B cell (primary cell): ENCODE data around the gene TLR4. TPM values are rescaled to one million over a fixed set of nuclear protein-coding genes. Genes with fewer than 3 reads are reported as not detected.

Experiments
- ATAC-seq: fragments of 200-7000 bp; cut with Tn5 transposase; one replicate; pipeline ENCODE4 v1.10.0; 2021; ENCODE audit warnings: low read depth, mild to moderate bottlenecking, moderate number of reproducible peaks, moderate library complexity
- CTCF ChIA-PET: fragments of 350-600 bp; sonication (Branson Sonifier 250); formaldehyde crosslinking; loops from one replicate; lab custom pipeline; 2021; ENCODE audit warnings: antibody characterized with exemption, inconsistent platforms; lab: Charles Lee
- POLR2A ChIA-PET: fragments of 350-600 bp; sonication (Branson Sonifier 250); formaldehyde crosslinking; loops from one replicate; lab custom pipeline; 2021; ENCODE audit warnings: antibody characterized with exemption; lab: Charles Lee
- DNase-seq: peaks from one replicate; pipeline ENCODE4 v3.0.0; 2013
- H2AFZ ChIP-seq: 2 replicates; pipeline ENCODE4 v1.6.1; 2012; ENCODE audit warnings: mild to moderate bottlenecking, low read depth, low read length; ENCODE audit not compliant: insufficient read depth, poor library complexity, severe bottlenecking
- H3K27ac ChIP-seq, 2 donors: 1 replicate in 1 of 2; 2 replicates in 1 of 2; pipeline ENCODE4 v1.5.1; 2012 to 2013; ENCODE audit warnings: low read length in 2 of 2, mild to moderate bottlenecking in 2 of 2, moderate library complexity in 1 of 2
- H3K27me3 ChIP-seq, 4 experiments: fragments of 200-600 bp in 1 of 4; sonication (generic) in 1 of 4; replicated peaks in 1 of 4; 1 replicate in 2 of 4; 2 replicates in 2 of 4; pipeline versions ENCODE4 v1.6.1 to v1.7.0; 2013 to 2016; ENCODE audit warnings: low read length in 3 of 4, mild to moderate bottlenecking in 2 of 4, mixed read lengths in 1 of 4, moderate library complexity in 1 of 4; ENCODE audit not compliant: insufficient read depth in 4 of 4, control insufficient read depth in 3 of 4; ENCODE audit errors: control extremely low read depth in 1 of 4
- H3K36me3 ChIP-seq, 2 experiments: replicated peaks in 1 of 2; 1 replicate in 1 of 2; 2 replicates in 1 of 2; pipeline versions ENCODE4 v1.6.1 to v1.7.1; 2013; ENCODE audit warnings: low read length in 1 of 2; ENCODE audit not compliant: insufficient read depth in 2 of 2, control insufficient read depth in 1 of 2; ENCODE audit errors: control extremely low read depth in 1 of 2, extremely low read depth in 1 of 2
- H3K4me1 ChIP-seq, 2 donors: fragments of 200-600 bp in 1 of 2; sonication (generic) in 1 of 2; 1 replicate in 1 of 2; 2 replicates in 1 of 2; pipeline versions ENCODE4 v1.5.1 to v1.6.1; 2013 to 2017; ENCODE audit warnings: low read length in 2 of 2; ENCODE audit not compliant: control insufficient read depth in 2 of 2, insufficient read depth in 2 of 2
- H3K4me2 ChIP-seq: replicated peaks from 2 replicates; pipeline ENCODE3; 2012; ENCODE audit warnings: mild to moderate bottlenecking, low read depth, low read length; ENCODE audit not compliant: poor library complexity, severe bottlenecking
- H3K4me3 ChIP-seq, 5 experiments: fragments of 200-600 bp in 1 of 5; sonication (generic) in 1 of 5; 1 replicate in 3 of 5; 2 replicates in 2 of 5; pipeline versions ENCODE4 v1.5.1 to v1.7.0; 2011 to 2016; ENCODE audit warnings: low read length in 4 of 5, mild to moderate bottlenecking in 4 of 5, low read depth in 2 of 5, control low read depth in 1 of 5, moderate library complexity in 1 of 5; ENCODE audit not compliant: insufficient read depth in 1 of 5; ENCODE audit errors: control extremely low read depth in 1 of 5, extremely low read depth in 1 of 5
- H3K79me2 ChIP-seq: fragments of 200-600 bp; sonication (generic); one replicate; pipeline ENCODE4 v1.6.0; 2016; ENCODE audit warnings: low read length; ENCODE audit not compliant: control insufficient read depth, insufficient read depth
- H3K9ac ChIP-seq: fragments of 200-600 bp; sonication (generic); 2 replicates; pipeline ENCODE4 v1.6.1; 2017; ENCODE audit warnings: mild to moderate bottlenecking, low read length, moderate library complexity
- H3K9me3 ChIP-seq, 3 donors: one replicate each; pipeline versions ENCODE4 v1.6.1 to v1.7.1; 2013; ENCODE audit warnings: low read length in 2 of 3; ENCODE audit not compliant: control insufficient read depth in 2 of 3, insufficient read depth in 1 of 3; ENCODE audit errors: control extremely low read depth in 1 of 3
- H4K20me1 ChIP-seq: 2 replicates; pipeline ENCODE4 v1.6.0; 2012; ENCODE audit warnings: mild to moderate bottlenecking, low read length; ENCODE audit not compliant: insufficient read depth, control insufficient read depth, poor library complexity, severe bottlenecking
- H3K27ac Mint-ChIP-seq: one replicate; pipeline ENCODE4 v1.8.0; 2021; ENCODE audit warnings: mixed read lengths
- H3K27me3 Mint-ChIP-seq: one replicate; pipeline ENCODE4 v1.8.0; 2021; ENCODE audit warnings: mixed read lengths
- H3K4me1 Mint-ChIP-seq: one replicate; pipeline ENCODE4 v1.8.0; 2021; ENCODE audit warnings: mixed read lengths
- H3K4me3 Mint-ChIP-seq: one replicate; pipeline ENCODE4 v1.8.0; 2021; ENCODE audit warnings: mixed read lengths
- H3K9me3 Mint-ChIP-seq: one replicate; pipeline ENCODE4 v1.8.0; 2022; ENCODE audit warnings: mixed read lengths; ENCODE audit not compliant: insufficient read depth
- EZH2 ChIP-seq: IDR thresholded peaks from 2 replicates; pipeline ENCODE4 v1.6.1; 2012; ENCODE audit warnings: borderline replicate concordance, low read depth, mild to moderate bottlenecking, moderate library complexity, low read length; ENCODE audit not compliant: insufficient read depth, poor library complexity, severe bottlenecking
- WGBS: methylation state at CpG from one replicate; pipeline ENCODE4 v1.1.5; 2013; ENCODE audit warnings: missing lambda C conversion rate; ENCODE audit not compliant: insufficient coverage; 5-methylcytosine and 5-hydroxymethylcytosine counted together
- intact Hi-C: fragments of 100-400 bp; cut with micrococcal nuclease; formaldehyde crosslinking; loops from one replicate; pipeline ENCODE4 v1.10.0; 2022
- polyA plus RNA-seq: library from polyadenylated mRNA; depleted of rRNA; stranded (reverse); fragments of >200 nt; gene quantifications from 2 replicates; pipeline ENCODE4 v1.2.3, GENCODE V29; 2012
- total RNA-seq, 2 donors: library from RNA; stranded (reverse); fragments of 120-200 nt in 1 of 2; gene quantifications; 1 replicate in 1 of 2; 2 replicates in 1 of 2; pipeline versions ENCODE4 v1.2.3 to v1.2.4, GENCODE V29; 2013 to 2022
- TF ChIP-seq, protein P1 (sequence below): fragments of 200-600 bp; IDR thresholded peaks from one replicate; pipeline ENCODE4 v1.8.0; 2022; ENCODE audit warnings: antibody characterized with exemption, mild to moderate bottlenecking

TLR4 gene
- total and polyA plus RNA-seq, 2 donors (not counting 1 experiment from before 2014, with no cell fraction given), result 0.51 to 3.7 TPM

DNA sequence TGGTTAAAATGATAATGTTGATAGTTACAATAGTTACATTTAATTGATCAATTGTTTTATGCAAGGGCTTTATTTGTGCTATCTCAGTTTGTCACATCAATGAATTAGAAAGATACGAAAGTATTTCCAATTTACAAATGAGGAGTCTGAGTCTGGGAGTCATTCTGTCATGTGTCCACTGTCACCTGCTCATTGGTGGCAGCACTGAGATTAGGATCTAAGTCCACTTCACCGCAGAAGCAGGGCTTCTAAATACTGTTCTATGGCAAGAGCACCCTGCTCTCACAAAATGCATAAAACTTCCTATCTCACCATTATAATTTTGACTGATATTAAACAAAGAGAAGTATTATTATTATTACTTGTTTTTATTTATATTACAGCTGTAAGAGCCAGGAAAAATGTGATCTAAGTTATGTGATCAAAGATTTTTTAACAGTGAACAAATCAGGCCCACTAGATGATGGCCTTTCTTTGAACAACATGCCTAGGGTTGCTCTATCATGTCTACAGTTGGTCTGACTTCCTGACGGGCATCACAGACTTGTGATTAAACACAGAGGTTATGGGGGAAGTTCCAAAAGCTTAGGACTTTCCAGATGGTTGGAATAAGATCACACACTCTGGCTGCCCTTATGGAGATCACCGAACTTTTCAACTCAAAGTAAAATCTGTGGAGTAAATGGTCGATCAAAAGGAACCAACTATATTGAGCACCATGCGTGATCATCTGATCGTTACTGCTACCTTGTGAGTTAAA, 15.1 kb downstream of the TLR4 start:
- H3K27me3 ChIP-seq, result peaks cover 0 to 12% (median 9%) of the 10 kb centered on the region in 4 experiments
- H3K79me2 ChIP-seq, result no peaks in the 10 kb centered on the region
- POLR2A ChIA-PET, result no interaction called here
- no peak overlapping the region for H2AFZ ChIP-seq
- no peaks in the 10 kb centered on the region for H3K36me3 ChIP-seq
- ATAC-seq (no peak), DNase-seq (no peak)
- CTCF ChIA-PET, result no interaction called here
- H3K27me3 Mint-ChIP-seq, result peaks cover 7% of the 10 kb centered on the region
- no peak overlapping the region for H3K4me3 ChIP-seq
- H4K20me1 ChIP-seq, result no peaks in the 10 kb centered on the region
- no peak overlapping the region for H3K27ac ChIP-seq
- H3K4me3 Mint-ChIP-seq, result no peak overlapping the region
- H3K4me1 ChIP-seq, result peaks cover 21 to 25% of the 10 kb centered on the region in 2 donors
- H3K9me3 ChIP-seq, result no peaks in the 10 kb centered on the region
- H3K4me1 Mint-ChIP-seq, result peaks cover 33% of the 10 kb centered on the region
- H3K27ac Mint-ChIP-seq, result no peak overlapping the region
- no peaks in the 10 kb centered on the region for H3K9me3 Mint-ChIP-seq
- 92% methylated on average over 2 of the region's 7 CpGs for WGBS
- no peak overlapping the region for H3K9ac ChIP-seq
- intact Hi-C loops, result loop anchor here (5.0 to 10.0 kb wide), 2 partner anchors 63 to 105 kb away; no protein-coding TSS in a partner anchor
- TF ChIP-seq EZH2, result no peak
- TF ChIP-seq, protein P1, sequence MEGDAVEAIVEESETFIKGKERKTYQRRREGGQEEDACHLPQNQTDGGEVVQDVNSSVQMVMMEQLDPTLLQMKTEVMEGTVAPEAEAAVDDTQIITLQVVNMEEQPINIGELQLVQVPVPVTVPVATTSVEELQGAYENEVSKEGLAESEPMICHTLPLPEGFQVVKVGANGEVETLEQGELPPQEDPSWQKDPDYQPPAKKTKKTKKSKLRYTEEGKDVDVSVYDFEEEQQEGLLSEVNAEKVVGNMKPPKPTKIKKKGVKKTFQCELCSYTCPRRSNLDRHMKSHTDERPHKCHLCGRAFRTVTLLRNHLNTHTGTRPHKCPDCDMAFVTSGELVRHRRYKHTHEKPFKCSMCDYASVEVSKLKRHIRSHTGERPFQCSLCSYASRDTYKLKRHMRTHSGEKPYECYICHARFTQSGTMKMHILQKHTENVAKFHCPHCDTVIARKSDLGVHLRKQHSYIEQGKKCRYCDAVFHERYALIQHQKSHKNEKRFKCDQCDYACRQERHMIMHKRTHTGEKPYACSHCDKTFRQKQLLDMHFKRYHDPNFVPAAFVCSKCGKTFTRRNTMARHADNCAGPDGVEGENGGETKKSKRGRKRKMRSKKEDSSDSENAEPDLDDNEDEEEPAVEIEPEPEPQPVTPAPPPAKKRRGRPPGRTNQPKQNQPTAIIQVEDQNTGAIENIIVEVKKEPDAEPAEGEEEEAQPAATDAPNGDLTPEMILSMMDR, result no peak
- H3K4me2 ChIP-seq, result no peak overlapping the region

DNA sequence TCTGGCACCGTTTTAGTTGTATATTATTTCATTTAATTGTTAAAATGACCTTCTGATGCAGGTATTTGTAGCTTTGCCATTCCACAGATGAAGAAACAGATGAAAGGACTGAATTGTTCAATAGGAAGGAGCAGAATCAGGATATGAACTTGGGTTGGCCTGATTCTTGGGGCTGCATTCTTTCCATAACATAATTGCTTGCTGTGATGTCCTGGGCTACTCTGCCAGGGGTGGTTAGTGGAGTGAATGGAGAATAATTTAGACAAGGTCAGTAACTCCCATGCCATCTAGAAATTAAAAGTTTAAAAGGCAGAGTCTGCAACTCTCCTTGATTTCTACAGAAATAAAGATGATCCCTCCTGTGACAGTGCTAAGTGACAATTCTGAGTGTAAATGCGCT, 15.9 kb downstream of the TLR4 start:
- Histone ChIP-seq H3K27me3 (peaks cover 0 to 12% (median 9%) of the 10 kb centered on the region in 4 experiments), H3K27ac (no peak overlapping the region), H3K36me3 (no peaks in the 10 kb centered on the region), H3K9me3 (no peaks in the 10 kb centered on the region), H3K9ac (no peak overlapping the region), H3K4me2 (no peak overlapping the region), H2AFZ (no peak overlapping the region), H3K4me1 (peaks cover 21 to 26% of the 10 kb centered on the region in 2 donors), H3K4me3 (no peak overlapping the region), H3K79me2 (no peaks in the 10 kb centered on the region), H4K20me1 (no peaks in the 10 kb centered on the region)
- CTCF ChIA-PET, result no interaction called here
- peaks cover 35% of the 10 kb centered on the region for H3K4me1 Mint-ChIP-seq
- no peaks in the 10 kb centered on the region for H3K9me3 Mint-ChIP-seq
- intact Hi-C loops, result no loop called here
- no peak overlapping the region for H3K4me3 Mint-ChIP-seq
- WGBS, result no CpG with 5 or more reads among the region's 2 CpGs
- POLR2A ChIA-PET, result no interaction called here
- H3K27me3 Mint-ChIP-seq, result peaks cover 7% of the 10 kb centered on the region
- DNase-seq, result no peak
- ATAC-seq, result no peak
- H3K27ac Mint-ChIP-seq, result no peak overlapping the region
- TF ChIP-seq, protein P1, result no peak
- no peak for TF ChIP-seq EZH2
